ACHN (cell line): ENCODE data around the gene IQSEC3.

Experiments used
- DNase-seq: peaks from one replicate; pipeline ENCODE4 v3.0.0-alpha.2; 2015
- in situ Hi-C: cut with HindIII; loops from 2 replicates; pipeline ENCODE4 v1.10.0; 2017; ENCODE audit warnings: low sequenced_read_pairs, low pct_ligation_motif_present, low pct_unique_long_range_greater_than_20kb

Gene IQSEC3

DNA sequence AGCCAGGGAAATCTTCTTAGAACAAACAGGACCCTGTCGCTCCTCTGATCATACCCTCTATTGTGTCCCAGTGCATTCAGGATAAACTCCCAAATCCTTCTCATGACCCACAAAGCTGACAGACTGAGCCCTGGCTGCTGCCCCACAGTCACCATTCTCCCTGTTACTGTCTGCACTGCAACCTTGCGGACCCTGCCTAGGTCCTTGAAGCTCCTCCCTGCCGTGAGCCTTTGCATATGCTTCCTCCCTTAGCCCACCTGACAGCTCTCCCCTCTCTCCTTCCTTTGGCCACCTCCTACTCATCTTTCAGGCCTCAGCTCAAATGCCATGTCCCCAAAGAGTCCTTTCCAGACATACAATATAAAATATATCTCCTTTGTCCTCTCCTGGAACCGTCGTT lies 85.0 kb downstream of the IQSEC3 start:
- in situ Hi-C loops: no loop called here
- DNase-seq: no peak

DNA sequence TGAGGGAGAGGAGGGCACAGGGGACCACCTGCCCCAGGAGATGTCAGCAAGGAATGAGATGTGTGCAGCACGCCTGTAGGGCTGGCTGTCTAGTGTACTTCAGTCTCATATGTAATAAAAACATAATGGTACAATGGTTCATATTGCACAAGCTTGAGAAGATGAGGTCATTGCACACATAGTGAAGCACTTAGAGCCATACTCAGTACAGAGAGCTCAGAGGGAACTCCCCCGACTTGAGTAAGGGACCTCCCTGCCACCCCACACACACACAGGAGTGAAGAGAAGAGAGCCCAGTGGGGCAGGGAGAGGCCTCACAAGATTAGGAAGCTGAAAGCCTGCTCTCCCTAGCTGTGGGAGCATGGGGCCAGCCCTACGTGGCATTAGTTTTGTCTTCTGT lies 85.9 kb downstream of the IQSEC3 start:
- no peak for DNase-seq
- in situ Hi-C loops: no loop called here

DNA sequence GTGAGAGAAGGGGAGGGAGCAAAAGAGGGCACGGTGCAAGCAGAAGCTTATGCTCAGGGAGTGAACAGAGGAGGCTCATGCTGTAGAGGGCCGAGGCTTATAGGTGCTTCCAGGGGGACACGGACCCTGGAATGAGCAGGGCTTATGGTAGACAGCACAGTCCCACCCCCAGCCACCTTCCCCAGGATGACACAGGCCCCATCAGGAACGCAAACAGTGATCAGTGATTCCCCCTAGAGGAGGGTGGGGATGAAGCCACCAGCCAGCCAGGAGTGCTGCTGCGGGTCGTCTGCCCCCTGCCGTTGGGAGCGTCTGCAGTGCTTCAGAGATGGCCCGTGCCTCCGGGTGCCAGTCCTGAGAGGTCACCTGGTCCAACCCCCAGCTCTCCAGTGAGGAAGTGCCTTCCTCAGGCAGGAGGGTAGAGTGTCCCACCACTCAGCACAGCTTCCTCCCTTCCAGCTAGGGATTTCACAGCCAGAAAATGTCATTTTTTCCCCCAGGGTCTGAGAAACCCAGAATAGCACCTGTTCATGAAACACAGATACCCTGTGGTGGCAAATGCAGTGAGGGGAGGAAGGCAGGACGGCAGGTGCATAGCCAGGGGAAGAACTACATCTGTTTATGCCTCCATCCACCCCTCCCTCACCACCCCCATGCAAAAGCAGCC lies 86.6 kb downstream of the IQSEC3 start:
- peak; percentile 86 for DNase-seq
- in situ Hi-C loops: no loop called here

DNA sequence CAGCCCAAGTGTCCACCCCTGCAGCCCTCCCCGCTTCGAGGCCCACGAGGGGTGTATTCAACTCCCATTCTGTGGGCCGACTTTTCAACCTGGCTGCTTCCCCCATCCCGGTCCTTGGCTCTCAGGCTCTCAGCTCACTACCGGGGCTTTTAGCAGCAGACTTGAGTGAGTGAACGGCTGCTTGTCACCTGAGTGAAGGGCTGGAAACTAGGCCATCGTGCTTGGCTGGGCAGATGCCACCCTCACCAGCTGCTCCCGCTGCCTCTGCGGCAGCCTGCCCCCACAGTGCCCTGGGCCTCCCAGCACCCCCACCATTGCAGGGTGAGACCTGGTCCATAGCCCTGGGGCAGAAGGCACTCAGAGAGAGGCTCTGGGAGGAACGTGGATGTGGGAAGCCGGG lies 87.5 kb downstream of the IQSEC3 start:
- no peak for DNase-seq
- in situ Hi-C loops: no loop called here

DNA sequence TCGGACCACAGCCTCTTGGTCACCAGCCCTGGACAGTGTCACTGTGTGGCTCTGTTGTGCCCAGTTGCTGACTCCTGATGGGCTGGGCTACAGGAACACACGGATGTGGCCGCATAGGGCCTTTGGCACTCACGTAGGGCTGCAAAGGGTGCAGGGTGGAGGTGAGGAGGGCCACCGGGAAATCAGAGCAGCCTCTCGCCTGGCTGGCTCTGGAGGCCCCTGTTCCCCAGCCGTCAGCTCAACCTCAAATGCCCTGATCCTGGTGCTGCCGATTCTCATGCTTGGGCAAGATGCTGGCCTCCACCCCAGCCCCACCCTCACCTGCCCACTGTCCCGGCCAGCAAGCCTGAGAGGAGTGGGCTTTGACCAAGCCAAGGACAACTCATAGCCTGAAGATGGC lies 88.4 kb downstream of the IQSEC3 start:
- DNase-seq: no peak
- in situ Hi-C loops: no loop called here

DNA sequence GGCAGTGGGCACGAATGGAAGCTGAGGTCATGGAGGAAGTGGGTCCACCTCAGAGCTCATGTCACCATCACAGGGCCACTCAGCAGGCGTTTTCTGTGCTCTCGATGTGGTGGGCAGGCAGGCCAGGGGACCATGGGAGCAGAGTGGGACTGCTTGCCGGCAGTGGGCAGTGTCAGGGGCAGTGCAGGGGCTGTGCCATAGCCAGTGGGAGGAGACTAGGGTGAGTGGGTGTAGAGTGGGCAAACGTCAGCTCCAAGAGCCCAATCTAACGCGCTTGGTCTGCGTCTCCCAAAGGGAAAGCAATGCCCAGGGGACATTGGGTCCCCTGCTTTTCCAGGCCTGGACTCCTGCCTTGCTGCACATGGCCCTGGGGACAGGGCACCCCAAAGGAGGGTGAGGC lies 89.1 kb downstream of the IQSEC3 start:
- DNase-seq: no peak

DNA sequence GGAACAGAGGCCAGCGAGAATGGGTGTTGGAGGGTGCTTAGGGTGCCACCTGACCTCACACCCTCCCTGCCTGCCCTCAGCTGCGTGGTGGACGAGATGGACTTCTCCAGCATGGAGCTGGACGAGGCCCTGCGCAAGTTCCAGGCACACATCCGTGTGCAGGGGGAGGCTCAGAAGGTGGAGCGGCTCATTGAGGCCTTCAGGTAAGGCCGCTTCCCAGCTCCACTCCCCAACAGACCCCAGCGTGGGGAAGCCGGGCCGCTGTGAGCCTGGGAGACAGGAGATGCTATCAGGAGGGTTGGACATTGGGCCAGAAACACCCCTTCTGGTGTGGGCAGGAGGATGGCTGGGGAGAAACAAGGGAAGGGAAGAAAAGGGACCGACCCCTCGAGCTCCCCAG lies 90.4 kb downstream of the IQSEC3 start:
- no peak for DNase-seq
- in situ Hi-C loops: no loop called here

More for the DNA sequence above, 89.1 kb downstream of the IQSEC3 start:
- in situ Hi-C loops: no loop called here

DNA sequence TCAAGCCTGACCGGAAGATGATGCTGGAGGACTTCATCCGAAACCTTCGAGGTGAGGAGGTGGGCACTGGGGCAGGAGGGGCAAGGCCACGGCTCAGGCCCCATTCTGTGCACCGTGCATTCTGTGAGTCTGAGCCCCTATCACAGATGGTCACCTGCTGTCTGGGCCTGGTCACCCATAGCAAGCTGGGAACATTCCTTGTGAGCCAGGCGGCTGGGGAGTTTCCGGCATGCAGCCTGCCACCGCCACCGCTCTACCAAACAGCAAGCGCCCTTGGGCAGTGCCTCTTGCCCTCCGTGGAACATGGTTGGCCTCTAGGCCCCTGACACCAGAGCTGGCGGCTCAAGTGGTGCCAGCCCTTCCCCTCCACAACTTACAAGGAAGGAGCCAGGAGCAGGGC lies 91.1 kb downstream of the IQSEC3 start:
- in situ Hi-C loops: no loop called here
- DNase-seq: no peak

DNA sequence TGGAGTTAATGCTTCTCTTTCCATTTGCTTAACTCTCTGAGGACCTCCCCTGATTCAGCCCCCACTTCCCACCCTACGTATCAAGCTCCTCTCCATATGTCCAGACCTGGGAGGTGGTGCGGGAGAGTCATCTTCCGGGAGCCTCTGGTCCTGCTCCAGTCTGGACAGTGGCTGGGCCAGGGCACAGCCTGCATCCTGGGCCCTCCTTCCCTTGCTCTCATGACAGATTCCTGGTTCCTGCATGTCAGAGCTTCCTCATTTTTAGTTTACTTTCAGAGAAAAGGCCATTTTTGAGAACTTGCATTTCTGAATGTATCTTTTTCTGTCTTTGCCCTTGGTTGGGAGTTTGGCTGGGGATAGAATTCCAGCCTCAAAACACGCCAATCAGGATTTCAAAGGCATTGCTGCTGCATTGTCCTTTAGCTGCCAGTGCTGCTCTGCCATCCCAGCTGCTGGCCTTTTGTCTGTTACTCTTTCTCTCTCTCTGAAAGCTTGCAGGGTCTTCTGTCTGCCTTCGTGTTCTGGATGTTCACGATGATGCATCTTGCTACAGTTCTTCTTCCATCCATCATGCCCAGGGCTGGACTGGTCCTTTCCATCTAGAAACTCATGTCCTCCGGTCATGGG lies 92.7 kb downstream of the IQSEC3 start:
- DNase-seq: no peak
- in situ Hi-C loops: no loop called here

DNA sequence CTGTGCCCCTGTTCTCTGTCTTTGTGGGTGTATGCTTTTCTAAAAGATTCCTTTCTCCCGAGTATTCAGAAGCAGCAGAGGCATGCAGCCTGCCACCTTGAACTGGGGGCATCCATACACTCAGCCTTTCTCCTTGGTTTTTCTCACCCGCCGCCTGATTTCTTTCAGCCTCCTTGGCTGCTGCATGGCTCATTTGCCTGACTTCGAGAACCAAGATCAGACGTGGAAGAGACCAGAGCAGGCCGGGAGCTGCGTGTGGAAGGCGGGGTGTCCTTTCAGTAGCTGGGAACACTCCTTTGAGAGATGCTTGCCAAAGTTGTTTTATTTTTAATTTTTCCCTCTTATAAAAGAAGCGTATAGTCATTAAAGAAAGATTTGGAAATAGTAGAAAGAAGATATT lies 94.3 kb downstream of the IQSEC3 start:
- in situ Hi-C loops: no loop called here
- no peak for DNase-seq

DNA sequence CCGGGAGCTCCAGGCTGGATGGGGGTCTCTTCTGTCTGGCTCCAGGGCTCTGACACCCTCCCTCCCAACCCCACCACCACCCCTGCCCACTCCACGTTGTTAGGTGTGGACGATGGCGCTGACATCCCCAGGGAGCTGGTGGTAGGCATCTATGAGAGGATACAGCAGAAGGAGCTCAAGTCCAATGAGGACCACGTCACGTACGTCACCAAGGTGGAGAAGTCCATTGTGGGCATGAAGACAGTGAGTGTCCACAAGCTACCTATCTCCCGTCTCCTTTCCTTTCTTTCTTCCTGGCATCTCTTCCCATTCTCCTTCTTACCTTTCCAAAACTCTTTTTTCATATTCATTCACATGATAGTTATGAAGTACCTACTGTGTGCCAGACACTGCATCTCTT lies 95.3 kb downstream of the IQSEC3 start:
- in situ Hi-C loops: no loop called here
- DNase-seq: no peak

DNA sequence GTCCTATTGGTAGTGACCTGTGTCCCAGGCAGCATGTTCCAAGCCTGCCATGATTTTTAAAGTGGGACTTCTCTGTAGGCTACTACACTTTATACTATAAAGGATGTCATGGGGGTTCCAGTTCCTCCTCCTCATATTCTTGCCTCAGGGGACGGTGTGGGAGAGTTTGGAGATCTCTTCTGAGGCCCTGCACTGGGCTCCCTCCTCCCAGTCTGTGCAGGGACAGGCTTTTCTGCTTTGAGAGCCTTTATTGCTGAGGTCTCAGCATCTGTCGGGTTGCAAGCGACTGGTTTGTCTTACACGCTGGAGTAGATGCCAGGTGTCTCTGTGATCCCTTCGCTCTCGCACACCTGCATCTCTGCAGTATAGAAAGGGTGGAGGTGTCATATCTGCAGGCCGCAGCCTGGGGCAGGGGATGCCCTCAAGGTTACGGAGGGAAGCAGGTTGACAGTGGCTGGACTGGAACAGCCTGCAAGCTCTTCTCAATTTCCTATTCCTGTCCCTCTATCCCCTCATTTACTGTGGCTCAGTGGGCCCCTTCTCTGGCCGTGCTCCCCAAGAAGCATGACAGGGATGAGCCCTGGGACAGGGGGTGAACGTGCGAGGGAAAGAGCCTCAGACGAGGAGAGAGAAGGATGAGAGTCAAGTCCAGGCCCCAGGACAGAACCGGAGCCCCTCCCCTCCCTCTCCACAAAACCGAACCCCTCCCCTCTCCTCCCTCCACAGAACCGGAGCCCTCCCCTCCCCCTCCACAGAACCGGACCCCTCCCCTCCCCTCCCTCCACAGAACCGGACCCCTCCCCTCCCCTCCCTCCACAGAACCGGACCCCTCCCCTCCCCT lies 96.1 kb downstream of the IQSEC3 start:
- no peak for DNase-seq
- in situ Hi-C loops: no loop called here

DNA sequence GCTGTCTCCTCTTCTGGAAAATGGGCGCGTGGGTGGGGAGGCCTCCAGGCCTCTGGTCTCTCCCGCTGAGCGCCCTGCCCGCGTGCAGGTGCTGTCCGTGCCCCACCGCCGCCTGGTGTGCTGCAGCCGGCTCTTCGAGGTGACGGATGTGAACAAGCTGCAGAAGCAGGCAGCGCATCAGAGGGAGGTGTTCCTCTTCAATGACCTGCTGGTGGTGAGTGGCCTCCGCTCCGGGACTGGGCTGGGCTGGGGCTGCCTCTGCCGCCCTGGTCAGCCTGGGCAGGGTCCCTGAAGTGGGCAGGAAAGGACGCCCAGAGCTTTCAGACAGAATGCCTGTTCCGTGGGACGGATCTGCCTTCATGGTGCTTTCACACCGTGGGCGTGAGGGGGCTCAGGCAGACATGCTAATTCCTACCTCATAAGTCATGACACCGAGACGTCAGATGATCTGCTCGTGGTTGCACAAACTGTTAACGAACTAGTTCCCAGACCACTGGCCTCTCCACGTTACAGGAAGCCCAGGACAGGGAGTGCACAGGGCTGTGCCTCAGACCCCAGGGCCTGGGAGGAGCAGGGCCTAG lies 96.9 kb downstream of the IQSEC3 start:
- in situ Hi-C loops: no loop called here
- DNase-seq: no peak

DNA sequence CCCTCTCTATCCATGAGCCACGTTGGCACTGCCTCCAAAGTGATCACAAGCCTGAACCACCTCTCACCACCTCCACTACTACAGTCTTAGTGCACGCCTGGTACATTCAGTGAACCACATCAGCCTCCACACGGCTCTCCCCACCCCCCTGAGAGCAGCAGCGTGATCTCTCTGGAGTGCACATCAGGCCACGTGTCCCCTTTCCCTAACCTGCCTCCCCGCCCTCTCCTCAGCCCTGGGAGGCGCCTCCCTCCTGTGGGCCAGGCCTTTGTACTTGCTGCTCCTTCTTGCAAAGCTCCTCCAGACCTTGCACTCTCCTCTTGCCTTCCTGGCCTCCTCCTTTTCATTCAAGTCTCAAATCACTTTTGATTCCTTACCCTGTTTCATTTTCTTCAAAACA lies 97.6 kb downstream of the IQSEC3 start:
- no peak for DNase-seq
- in situ Hi-C loops: no loop called here

DNA sequence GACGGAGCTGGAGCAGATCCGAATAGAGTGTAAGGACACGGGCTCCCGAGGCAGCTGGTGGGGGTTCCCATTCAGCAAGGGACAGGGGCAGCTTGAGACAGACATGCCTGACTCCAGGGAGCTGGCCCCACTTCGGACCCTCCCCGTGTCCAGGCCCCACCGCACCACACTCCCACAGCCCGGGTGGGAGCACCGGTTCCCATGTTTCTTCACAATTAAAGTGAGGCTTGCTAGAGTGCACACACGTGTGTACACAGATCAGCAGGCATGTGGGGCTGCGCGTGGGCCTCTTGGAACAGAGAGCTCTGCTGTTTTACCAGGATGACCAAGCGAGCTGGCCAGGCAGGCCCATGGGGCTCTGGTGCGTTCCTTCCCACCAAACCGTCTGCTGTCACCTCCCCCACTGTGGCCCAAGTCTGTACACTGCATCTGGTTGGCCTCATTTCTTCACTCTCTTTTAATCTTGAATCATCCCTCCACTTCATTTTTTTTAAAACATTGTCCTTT lies 99.3 kb downstream of the IQSEC3 start:
- DNase-seq: no peak
- in situ Hi-C loops: no loop called here

DNA sequence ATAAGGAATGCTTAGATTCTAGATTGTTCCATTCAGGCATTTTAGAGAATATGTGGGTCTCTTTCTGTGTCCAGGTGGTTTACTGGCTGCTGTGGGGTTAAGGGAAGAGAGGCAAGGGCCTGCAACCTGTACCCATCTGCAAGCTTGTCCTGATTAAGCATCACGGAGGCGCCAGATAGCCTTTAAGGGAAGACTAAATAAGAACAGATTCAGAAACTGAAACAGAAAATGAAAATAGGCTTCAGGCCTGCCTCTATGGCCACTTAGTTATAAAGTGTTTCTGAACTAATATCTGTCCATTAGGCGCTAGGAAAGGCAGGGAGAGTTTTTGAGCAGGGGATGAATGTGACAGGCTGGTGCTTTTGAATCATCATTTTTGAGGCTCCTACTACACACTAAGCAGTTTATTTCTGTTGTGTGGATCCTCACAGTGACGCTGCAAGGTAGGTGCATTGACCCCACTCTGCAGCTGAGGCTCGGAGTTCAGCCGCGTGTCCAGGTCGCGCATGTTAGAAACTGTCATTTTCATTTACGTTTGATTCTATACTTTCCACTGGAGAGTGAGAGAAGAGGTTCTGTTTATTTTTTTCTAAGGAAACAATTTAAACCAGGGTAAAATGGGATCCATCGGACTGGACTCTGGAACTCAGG lies 100.0 kb downstream of the IQSEC3 start:
- DNase-seq: no peak
- in situ Hi-C loops: no loop called here

DNA sequence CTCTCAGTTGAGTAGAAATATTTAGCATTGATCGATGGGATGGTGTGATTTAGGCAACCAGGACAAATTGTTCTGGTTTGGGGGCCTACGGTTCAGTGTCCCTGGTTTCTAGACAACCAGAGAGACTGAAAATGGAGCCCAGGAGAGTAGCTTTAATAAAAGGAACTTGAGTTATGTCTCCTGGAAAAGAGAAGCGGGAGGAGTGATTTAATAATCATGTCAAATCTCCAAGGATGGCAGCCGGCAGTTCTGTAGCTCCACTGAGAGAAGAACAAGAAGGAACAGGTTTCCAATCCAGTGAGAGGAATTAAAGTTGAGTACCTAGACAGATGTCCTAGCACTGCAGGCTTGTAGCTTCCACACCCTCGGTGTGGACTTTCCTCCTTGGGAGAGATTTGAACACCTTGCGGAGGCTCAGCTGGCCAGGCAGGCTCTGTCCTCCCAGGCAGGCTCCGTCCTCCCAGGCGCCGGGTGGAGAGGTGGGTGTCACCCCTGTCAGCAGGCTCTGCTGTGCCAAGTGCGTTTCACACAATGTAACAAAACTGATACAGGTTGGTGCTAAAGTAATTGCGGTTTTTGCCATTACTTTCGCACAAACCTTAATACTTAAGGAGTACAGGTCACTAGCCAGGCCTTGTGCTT lies 101.5 kb downstream of the IQSEC3 start:
- DNase-seq: no peak
- in situ Hi-C loops: no loop called here

DNA sequence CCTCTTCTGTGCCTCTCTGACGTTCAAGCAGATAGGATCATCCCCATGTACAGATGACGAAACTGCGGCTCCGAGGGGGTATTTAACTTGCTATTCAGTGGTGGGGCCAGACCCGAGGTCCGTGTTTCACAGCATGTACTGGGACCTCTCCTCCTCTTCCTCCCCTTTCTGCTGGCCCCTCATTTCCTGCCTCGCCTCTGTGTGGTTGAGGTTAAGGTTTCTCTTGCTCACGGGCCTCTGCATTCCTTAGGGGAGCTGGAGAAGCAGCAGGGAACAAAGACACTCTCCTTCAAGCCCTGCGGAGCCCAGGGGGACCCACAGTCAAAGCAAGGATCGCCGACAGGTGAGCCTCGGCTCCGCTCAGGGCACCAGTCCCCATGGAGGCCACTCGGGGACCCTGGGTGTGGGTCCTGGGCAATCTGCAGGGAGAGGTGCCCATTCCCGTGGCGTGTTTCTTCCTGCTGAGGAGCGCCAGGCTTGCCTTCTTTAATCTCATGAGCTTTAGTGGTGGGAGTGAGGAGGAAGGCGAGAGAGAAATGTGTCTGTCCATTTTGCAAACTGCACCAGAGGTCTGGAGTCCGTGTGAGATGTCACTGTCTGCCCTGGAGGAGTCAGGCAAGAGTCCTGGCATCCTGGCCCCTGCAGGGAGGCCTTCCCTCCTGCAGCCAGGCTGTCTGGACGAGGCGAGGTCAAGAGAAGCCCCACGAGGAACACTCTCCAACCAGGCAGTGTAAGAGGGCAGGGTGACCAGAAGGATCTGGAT lies 102.4 kb downstream of the IQSEC3 start:
- in situ Hi-C loops: no loop called here
- DNase-seq: no peak
